22Rv1 (cell line): ENCODE measurements around the gene CYLD.

Experiments used
- H3K27ac ChIP-seq: fragments of 450-650 bp; 2 replicates; pipeline ENCODE4 v1.5.1; 2017
- ZFX ChIP-seq: fragments of 450-650 bp; IDR thresholded peaks from 2 replicates; pipeline ENCODE4 v1.6.1; 2017; ENCODE audit warnings: antibody characterized with exemption, borderline replicate concordance
- TF ChIP-seq, protein P1 (sequence below): fragments of 450-650 bp; IDR thresholded peaks from 2 replicates; pipeline ENCODE4 v1.5.1; 2017; ENCODE audit warnings: mild to moderate bottlenecking

Gene CYLD

DNA sequence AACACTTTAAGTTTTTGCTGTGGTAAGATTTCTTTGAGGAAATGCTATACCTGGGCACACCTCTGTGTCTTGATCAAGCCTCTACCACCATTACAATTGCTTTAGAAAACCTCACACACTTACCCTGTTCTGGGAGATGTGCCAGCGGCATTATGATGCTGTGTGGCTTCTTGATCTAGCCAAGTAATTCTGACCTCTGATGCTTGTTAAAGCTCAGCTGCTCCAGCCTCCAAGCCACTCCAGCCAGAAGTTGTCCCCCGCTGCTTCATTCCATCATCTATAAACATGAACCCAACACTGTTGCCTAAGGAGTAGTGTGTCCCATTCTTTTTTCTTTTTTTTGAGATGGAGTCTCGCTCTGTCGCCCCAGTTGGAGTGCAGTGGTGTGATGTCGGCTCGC, 60.1 kb downstream of the CYLD start:
- TF ChIP-seq, protein P1, sequence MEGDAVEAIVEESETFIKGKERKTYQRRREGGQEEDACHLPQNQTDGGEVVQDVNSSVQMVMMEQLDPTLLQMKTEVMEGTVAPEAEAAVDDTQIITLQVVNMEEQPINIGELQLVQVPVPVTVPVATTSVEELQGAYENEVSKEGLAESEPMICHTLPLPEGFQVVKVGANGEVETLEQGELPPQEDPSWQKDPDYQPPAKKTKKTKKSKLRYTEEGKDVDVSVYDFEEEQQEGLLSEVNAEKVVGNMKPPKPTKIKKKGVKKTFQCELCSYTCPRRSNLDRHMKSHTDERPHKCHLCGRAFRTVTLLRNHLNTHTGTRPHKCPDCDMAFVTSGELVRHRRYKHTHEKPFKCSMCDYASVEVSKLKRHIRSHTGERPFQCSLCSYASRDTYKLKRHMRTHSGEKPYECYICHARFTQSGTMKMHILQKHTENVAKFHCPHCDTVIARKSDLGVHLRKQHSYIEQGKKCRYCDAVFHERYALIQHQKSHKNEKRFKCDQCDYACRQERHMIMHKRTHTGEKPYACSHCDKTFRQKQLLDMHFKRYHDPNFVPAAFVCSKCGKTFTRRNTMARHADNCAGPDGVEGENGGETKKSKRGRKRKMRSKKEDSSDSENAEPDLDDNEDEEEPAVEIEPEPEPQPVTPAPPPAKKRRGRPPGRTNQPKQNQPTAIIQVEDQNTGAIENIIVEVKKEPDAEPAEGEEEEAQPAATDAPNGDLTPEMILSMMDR, result no peak
- TF ChIP-seq ZFX, result no peak
- H3K27ac ChIP-seq, result no peak overlapping the region

DNA sequence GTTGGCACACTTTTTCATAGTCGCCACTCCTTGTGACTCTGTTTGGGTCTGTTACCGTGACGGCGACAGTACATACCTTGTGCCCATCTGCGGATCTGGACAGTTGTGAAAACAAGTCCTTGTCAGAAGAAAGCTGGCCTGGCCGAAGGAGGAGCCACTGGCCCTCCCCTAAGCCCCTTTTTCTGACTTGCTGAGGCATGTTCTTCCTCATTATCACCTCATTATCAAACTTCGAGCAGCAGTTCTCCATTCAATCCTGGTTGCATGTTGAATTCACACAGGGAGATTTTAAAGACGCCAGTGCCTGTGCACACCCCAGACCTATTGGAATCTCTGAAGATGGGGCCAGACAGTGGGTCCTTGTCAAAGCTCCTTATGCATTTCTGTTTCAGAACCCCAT, 61.1 kb downstream of the CYLD start:
- TF ChIP-seq, protein P1, result no peak
- no peak overlapping the region for H3K27ac ChIP-seq

DNA sequence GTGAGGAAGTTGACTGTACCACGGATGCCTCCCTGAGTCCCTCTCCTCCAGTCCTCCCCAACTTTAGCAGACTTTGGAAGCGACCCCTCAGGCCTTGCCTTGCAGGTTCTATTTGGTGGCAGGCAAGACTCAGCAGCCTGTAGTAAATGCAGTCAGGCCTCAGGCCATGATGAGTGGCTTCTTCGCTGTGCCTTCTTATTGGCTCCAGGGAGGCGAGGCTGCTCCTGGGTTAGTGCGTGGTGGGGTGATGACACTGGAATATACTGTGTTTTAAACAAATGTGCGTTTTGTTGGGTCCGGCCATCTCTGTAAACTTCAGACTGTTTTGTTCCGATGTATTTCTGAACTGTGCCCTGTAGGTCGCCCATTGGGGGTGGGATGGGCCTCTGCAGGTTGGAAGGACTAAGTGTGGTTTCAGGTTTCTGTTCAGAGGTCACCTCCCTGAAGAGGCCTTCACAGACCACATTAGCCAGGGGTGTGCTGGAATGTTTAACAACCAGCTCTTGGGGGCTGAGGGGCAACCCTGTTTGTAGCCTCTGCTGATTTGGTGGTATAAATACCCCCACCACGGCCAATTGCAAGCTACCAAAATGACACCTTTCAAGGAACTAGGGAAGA, 62.5 kb downstream of the CYLD start:
- TF ChIP-seq, protein P1, result no peak
- TF ChIP-seq ZFX, result no peak
- no peak overlapping the region for H3K27ac ChIP-seq

DNA sequence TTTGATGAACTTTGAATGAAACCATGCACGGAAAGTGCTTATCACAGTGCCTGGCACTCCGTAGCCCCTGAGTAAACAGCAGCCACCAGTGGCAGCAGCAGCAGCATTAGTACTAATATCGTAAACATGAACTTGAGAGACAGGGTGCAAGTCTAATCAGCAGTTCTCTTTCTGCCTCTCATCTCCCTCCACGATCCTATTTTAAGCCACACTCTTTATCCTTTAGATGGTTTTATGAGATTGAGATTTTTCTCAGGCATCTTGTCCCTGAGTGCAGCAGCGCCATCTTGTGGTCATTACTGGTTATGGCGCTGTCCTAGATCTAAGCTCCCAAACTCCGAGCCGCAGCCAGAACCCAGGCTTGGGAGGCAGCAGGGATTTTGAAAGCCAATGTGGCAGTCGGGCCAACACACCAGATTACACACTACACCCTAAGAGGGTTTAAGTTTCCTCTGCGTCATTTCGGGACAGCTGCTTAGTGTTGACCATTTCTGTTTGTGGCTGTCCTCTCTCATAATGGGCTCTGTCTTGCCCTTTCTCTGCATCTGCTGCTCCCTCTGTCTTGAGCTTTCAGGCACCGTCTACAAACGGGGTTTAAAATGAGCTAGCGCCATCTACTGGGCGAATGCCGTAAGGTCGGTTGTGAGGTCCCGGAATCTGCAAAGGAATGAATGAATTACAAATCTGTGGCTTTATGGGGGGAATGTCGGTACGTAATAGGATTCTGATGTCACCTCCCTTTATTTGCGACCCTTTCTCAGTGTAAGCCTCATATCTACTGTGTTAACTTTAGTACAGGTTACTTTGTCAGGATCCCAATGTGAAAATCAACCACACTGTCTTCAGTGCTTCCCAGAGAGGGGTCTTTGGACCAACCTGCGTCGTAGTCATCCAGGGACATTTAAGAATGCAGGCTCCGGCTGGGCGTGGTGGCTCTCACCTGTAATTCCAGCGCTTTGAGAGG, 64.5 kb downstream of the CYLD start:
- TF ChIP-seq, protein P1, result peak; percentile 97
- no peak for TF ChIP-seq ZFX
- H3K27ac ChIP-seq, result no peak overlapping the region

DNA sequence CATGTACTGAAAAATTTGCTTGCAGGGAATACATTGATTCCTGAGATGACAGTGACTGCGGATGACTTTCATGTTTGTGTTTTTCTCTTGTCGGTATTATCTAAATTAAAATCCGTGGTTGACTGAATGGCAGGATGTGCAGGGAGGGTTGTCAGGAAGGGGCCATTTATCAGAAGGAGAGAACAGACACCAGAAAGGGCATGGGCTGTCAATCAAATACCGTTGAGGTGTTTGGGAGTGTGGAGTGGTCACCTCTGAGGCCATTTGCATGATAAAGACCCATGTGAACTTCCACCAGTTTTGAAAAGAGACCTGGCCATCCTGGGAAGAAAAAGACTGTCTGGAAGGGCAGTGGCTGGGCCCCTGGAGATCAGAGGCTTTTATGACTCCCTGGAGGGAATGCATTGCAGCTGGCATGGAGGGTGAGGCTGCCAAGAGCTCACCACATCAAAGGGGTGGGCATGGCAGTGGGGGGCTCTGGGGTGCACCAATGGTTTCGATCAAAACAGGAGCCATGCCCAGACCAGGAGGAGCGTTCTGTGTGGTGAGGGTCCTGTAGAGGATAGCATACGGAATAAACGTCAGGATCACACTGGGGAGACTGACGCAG, 67.1 kb downstream of the CYLD start:
- TF ChIP-seq ZFX, result no peak
- TF ChIP-seq, protein P1, result no peak
- no peak overlapping the region for H3K27ac ChIP-seq

DNA sequence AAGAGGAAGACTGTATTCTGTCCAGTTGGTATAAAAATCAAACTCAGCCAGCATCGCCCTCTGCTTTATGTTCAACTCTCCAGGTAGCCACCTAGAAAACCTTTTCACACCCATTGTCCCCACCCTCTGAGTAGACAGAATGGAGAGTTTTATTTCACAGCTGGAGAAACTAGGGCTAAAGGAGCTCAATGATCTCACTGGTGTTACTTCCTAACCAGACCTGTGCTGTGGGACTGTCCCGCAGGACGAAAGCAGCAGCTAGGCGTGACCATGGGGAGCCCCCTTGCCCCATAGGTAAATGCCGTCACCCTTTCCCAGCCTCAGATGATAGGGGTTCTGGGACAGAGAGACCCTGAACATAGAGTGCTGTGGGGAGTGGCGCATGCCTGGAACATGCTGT, 67.7 kb downstream of the CYLD start:
- TF ChIP-seq, protein P1, result no peak
- no peak for TF ChIP-seq ZFX
- H3K27ac ChIP-seq, result no peak overlapping the region
